GM19397 (cell line): ENCODE results near the gene PLK3.
"Not testable (repeated sequence)": the region's sequence is repeated elsewhere in the genome, so short reads cannot be mapped to it uniquely, and the experiment has no call there.

Source experiments
- ATAC-seq: cut with Tn5 transposase; IDR thresholded peaks from one replicate; pipeline ENCODE4 v1.9.1; 2021; ENCODE audit warnings: mild to moderate bottlenecking, moderate library complexity; ENCODE audit not compliant: unreplicated experiment

The PLK3 gene

DNA sequence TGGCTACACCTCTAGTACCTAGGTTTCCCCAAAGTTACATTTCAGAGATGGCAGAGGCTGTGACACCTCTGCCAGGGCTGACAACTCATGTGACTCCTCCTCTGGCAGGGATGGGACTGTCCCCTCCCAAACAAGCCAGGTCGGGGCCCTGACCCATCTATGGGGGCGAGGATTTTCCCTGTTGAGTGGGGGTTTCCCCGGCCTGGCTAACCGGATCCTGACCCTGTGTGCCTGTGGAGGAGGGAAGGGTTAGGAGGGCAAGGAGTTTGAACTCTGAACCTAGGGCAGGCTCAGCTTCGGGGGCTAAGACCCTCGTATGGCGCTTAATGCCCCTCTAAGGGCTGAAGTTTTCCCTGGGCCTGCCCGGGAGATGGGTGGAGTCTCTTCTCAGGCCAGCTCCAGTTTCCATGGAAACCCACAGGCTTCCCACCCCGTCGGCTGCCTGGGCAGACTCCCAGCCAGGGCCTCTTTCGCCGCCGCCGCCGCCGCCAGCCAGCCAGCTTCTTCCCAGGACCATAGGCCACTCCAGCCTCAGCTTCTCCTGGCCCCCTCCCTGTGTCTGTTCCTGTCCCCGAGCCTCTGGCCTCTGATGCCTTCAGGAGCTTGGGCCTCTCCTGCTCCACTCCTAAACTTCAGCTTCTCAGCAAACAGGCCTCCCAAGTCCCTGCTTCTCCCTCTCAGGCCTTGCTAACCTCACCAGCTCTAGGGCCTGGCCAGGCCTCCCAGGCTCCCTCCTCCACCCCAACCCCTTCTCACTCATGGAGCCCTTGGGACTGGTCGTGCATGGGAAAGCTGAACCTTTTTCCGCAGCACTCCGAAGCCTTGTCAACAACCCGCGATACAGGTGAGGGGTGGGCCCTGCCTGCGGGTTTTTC is 8.1 kb downstream of the PLK3 start, which contains the start of gene BTBD19:
TSS of gene BTBD19 (plus strand) at position 461 of the 875 bp plus-strand sequence. CDS start at position 759, 298 bp downstream.
- ATAC-seq = no peak

DNA sequence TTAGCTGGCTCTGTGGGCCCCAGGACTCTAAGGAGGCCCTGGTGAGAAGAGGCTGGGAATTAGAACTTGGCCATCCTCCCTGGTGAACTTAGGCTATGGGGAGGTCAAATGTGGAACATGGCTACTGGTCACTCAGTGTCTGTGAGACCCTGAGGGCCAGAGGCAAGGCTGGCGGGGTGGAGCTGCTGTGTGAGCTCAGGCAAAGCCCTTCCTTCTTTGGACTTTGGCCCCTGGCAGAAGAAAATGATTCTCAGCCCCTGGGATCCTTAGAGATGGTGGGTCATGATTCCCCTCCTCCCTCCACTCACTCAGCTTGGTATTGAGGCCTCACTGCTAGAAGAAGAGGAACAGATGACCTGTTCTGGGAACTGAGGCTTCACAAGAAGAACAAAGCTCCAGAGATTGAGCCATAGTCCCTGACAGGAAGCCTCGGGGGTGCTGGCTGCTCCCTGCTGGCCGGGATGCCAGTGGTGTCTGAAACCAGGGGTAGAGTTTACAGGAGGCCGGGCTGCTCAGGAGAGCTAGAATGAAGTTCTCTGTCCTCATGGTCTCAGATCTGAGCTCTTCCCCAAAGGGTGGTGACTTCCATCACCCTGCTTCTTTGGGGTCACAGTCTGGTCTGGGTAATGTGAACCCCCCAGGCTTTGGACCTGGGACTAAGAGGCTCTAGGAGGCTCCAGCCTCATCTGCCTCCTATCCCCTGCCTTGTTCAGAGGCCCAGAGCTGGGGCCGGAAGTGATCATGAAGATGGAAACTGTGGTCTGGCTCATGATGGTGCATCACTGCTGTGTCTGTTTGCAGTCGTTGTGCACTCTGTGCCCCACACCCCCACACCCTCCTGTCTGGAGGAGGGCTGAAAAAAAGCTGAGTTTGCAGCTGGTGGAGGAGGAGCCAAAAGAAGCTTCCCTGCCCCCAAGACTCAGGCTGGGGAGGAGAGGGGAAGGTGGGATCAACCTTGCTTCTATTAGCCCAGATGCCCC is 9.1 kb downstream of the PLK3 start:
- ATAC-seq = no peak

DNA sequence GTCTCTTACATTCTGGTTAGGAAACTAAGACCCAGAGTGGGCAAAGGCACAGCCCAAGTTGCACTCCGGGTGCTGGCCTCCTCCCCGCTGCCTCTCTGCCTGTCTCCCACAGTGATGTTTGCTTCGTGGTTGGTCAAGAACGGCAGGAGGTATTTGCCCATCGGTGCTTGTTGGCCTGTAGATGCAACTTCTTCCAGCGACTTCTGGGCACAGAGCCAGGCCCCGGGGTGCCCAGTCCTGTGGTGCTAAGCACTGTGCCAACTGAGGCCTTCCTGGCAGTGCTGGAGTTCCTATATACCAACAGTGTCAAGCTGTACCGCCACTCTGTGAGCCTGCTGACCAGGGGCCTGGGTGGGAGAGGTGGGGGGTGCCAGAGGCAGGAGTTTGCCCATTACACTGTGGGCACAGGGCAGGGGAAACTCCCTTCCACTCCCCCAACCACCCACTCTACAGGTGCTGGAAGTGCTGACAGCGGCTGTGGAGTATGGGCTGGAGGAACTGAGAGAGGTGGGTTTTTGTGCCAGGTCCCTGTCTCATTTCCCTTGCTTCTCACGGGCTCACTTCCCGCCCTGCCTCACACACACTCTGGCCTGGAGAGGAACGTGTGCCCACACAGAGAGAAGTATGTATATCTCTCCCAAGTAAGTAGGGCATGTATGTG is 10.1 kb downstream of the PLK3 start:
- no peak for ATAC-seq

DNA sequence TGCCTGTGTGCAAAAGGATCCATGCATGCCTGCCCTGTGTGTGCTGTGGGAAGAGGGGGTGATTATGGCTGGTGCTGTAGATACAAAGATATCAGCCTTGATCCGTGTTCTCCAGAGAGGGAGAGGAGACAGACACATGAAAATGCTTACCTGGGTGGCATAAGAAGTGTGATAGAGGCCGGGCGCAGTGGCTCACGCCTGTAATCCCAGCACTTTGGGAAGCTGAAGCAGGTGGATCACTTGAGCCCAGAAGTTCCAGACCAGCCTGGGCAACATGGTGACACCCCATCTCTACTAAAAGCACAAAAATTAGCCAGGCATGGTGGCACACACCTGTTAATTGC is 10.6 kb downstream of the PLK3 start:
- ATAC-seq = not testable (repeated sequence)

DNA sequence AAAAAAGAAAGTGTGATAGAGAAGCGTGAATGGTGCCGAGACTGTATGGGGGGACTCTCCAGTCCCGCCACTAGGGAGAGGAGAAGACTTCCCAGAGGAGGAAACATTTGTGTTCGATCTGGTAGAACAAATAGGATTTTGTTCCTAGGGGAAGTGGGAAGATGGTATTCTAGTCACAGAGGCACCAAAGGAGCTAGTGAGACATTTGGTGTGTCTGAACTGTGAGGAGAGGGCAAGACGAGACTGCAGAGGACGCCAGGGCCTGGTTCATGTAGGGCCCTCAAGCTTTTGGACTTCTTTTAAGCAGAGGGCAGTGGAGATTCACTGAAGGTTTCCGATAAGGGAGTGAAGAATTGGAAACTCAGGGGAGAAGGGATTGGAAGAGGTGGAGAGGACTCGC is 11.1 kb downstream of the PLK3 start:
- no peak for ATAC-seq

DNA sequence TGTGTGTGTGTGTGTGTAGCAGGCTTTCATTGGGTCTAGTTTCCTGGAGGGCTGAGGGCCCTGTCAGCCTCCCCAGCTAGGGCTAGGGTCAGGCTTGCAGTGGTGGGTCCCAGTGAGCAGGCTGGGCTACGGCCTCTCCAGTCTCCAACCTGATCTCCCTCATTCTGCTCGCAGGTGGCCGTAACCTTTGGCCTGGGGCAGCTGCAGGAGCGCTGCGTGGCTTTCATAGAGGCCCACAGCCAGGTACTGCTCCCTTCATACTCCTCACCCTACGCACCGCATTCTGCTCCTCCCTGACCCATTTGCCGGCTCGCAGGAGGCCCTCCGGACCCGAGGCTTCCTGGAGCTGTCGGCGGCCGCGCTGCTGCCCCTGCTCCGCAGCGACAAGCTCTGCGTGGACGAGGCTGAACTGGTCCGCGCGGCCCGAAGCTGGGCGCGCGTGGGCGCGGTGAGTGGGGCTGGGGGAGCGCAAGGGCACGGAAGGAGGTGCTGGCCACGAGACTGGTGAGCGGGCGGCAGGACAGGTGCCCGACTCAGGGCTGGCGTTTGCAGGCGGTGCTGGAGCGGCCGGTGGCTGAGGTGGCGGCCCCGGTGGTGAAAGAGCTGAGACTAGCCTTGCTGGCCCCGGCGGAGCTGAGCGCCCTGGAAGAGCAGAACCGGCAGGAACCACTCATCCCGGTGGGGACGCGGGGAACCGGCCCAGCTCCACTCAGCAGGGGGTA is 12.8 kb downstream of the PLK3 start:
- no peak for ATAC-seq

DNA sequence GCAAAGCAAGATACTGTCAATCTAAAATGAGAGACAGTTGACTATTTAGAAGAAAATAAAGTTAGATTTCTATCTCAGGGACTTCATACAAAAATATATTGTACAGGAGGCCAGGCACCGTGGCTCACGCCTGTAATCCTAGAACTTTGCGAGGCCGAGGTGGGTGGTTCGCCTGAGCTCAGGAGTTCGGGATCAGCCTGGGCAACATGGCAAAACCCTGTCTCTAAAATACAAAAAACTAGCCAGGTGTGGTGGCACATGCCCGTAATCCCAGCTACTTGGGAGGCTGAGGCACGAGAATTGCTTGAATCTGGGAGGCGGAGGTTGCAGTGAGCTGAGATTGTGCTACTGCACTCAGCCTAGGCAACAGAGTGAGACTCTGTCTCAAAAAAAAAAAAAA is 15.7 kb downstream of the PLK3 start:
- not testable (repeated sequence) for ATAC-seq

DNA sequence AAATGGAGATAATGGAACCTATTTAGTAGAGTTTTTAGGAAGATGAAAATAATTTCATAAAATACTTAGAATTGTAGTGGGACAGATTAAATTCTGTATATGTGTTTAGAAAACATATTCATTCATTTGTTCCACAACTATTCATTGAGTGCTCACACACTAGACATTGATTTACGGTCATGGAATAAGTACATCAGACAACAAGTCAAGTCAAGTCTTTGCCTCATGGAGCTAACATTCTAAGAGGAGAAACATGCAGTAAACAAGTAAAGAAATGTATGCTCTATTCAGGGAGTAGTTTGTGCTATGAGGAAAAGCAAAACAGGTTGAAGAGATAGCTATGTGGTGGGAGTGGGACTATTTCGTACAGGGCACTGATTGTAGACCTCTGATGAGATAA is 17.1 kb downstream of the PLK3 start:
- ATAC-seq = no peak

DNA sequence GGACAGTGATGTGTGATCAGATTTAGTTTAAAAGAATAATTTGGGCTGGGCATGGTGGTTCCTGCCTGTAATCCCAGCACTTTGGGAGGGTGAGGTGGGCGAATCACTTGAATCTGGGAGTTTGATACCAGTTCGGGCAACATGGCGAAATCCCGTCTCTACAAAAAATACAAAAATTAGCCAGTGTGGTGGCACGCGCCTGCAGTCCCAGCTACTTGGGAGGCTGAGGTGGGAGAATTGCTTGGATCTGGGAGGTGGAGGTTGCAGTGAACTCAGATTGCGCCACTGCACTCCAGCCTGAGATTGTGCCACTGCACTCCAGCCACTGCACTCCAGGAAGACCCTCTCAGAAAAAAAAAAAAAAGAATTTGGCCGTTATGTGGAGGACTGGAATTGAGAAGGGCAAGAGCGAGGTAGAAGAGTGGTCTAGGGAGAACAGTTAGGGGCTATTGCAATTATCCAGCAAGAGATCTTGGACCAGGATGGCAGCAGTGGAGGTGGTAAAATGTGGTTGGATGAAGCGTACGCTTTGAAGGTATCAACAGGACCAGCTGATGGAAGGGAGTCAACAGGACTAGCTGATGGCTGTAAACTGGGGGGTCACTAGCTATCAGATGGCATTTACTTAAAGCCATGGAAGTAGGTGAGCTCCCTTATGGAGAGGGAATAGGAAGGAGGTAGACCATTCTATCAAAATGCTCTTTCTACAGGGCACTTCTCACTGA is 17.8 kb downstream of the PLK3 start:
- no peak for ATAC-seq

DNA sequence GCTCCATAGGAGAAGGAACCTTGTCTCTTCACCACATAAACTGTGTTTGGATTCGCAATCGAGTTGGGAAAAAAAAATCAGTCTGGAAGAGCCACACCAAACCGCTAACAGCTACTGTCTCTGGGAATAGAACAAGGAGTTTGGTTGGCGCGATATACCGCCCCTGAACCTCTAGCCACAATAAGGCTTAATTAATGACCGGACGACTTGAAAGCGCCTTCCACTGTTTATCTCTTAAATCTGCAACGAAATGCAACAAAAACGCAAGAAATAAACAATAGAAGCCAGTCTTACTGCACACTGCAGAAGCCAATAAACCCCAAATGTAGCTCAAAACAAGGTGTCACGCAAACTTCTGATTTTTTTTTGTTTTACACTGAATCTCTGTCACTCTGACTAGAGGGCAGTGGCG is 19.0 kb downstream of the PLK3 start:
- no peak for ATAC-seq

DNA sequence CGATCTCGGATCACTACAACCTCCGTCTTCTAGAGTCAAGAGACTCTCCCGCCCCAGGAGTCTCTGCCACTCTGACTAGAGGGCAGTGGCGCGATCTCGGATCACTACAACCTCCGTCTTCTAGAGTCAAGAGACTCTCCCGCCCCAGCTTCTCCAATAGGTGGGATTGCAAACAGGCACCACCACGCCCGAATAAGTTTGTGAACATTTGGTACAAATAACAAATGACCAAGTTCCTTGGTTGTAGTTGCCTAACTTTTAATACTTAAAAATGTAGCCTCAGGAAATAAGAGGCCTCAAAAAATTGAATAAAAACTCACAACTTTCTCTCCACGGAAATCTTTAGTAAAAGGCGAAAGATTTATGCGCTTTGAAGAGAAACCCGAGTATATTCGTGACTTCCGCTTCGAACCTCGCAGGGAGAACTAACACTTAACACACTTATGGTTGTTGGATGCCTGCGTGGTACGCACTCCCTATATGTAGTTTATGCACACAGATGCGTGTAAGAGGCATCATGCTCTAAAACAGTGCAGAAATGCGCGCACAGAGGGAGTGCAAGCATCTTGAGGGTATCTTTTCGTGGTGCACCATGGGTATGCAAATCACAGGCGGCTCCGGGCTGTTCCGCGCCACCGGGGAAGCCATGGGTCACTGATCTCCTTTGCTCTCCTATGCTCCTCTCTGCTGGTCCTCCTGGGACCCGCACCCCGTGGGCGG is 19.6 kb downstream of the PLK3 start:
- ATAC-seq = peak; percentile 75

DNA sequence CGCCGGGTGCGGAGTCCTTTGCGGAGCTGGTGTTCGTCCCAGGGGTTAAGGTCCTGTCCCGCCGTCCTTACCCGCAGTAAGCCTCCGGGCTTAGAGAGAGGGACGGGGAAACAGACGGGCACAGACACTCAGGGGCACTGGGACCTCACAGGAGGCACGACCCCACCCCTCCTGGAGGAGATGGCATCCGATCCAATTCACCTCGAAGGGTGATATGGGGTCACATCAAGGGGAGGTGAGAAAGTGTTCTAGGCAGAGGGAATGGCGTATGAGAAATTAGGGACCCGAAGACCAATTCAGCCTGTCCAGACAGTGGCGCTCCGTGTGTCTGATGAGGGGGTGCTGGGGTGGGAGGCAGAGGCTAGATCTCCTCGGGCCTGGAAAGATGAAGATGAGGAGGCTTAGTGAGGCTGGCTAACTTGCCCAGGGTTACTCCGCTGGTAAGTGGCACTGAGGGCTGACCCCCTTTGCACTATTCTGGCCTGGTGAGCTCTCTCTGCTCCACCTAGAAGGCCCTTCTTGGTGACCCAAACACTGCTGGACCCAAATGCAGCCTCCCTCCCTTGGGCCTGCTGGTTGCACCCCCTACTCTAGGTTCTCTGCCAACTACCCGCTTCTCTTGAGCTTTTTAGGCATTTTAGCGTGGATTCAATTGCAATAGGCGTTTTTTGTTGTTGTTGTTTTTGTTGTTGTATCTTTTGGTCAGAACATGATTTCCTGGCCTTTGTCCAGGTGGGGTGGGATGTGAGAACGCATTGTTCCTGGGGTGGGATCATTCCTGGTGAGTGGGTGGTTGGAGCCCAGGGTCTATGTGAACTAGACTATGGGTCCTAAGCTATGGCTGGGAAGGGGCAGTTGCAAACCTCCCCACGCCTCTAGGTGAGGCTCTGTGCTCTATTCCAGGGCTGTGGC is 20.4 kb downstream of the PLK3 start:
- ATAC-seq = no peak

DNA sequence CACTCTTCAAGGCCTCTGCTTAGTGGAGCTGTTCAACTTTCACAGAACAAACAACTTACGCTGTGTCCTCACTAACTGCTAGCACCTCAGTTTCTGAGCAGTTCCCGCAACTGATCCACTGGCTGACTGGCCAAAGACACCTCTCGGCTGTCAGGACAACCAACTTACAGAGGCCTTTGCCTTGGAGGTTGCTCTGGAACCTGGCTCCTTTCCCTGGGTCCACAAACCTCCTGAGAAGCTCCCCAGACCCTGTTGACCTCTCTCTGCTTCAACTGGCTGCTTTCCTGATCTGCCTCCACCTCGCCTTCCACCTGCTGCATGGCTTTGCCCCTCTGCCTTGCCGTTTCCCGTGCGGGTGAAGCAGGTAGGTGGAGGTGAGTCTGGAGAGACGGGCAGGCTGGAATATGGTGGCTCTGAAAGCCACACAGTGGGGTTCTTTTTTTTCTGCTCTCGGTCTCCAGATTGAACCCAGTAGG is 21.1 kb downstream of the PLK3 start:
- ATAC-seq = no peak

DNA sequence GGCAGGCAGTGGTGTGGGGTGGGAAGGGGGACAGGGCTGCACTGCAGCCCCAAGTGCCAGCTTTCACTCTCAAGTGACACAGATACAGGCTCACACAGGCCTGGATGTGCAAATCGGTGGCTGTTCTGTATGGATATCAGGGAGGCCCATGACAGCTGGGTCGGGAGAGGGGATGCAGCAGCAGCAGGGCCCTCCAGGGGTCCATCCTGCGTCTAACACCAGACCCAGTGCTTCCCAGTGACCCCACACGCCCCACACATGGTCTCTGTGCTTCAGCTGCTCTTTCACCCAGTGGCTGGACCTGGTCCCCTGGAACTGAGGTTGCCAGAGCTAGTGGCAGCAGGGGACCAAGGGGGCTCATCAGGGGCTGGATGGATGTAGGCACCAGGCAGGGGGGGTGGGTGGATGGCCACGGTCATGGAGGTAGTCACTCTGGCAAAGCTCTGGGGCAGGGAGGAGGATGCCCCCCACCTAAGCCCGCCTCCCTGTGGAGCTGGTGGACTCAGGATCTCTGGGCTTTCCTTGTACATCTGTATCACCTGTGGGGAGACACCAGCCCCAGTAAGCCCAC is 22.0 kb downstream of the PLK3 start:
- no peak for ATAC-seq

DNA sequence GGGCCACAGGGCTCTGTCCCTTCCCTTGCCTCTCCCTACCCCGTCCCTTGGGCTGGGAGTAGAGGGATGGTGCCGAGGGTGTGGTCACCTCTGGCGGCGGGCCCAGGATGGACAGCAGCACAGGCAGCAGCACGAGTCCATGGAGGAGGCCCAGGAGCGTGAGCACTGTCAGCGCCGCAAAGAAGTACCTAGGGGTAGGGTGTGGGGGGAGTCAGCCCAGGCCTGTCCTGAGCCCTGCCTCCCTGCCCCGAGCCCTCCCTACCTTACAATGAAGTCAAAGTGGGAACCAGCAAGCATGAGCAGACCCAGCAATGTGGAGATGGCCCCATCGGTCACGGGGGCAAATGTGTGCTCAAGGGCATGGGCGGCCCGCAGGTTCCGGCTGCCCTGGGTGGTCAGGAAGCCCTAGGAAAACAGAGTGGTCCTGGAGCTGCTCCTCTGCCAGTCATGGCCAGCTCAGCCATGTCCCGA is 22.8 kb downstream of the PLK3 start:
- no peak for ATAC-seq

DNA sequence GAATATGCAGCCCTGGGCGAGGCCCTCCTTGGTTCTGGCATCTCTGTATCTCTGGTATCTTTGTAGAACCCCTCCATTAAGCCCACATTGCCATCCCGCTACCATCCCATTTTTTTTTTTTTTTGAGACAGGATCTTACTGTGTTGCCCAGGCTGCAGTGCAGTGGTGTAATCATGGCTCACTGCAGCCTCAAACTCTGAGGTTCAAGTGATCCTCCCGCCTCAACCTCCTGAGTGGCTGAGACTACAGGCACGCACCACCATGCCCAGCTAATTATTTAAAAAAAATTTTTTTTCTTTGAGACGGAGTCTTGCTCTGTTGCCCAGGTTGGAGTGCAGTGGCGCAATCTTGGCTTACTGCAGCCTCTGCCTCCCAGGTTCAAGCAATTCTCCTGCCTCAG is 24.2 kb downstream of the PLK3 start:
- ATAC-seq = not testable (repeated sequence)

DNA sequence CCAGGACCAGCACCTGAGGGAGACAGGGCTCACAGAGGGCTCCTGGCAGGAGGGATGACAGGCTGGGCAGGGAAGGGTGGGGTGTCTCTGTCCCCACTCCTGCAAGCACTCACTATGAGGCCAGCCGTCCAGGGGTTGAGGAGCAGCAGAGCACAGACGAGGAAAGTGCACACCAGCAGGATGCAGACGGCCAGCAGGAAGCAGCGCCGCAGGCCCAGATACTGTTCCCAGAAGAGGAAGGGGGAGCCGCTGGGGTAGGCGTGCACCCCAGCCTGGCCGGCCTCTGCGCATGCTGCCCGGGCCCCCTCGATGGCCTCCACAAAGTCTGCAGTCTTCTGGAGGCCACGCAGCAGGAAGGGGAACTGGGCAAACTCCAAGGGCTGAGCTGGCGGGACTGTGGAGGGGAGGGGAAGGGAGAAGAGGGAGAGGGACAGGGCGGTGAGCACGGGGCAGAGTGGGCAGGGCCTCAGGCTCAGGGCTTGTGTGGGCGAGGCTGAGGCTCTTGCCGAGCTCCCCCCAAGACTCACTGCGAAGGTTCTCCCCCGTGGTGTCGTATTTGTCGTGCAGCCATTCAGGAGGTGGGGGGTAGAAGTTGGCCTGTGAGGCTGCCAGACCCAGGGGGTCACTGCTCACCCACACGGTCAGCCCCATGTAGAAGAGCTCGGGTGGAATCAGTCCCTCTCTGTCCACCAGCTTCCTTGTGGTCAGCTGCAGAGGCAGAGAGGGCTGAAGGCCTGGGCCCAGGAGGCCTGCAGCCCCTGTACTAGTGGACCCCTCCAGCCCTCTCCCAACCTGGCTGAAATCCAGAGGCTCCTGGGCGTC is 26.4 kb downstream of the PLK3 start:
- no peak for ATAC-seq
